Endothelial cell of umbilical vein (primary cell): Measurements from ENCODE around the gene SLC25A21. TPM values are rescaled to one million over a fixed set of nuclear protein-coding genes. Genes with fewer than 3 reads are reported as not detected.

Experiments
- BruUV-seq: library from RNA; stranded (reverse); fragments of 400-500 nt; replicated peaks from 2 replicates; lab custom pipeline; 2021; lab: Mats Ljungman, UMichigan
- CTCF ChIA-PET: fragments of 300-600, 350-600 bp; sonication (Branson Sonifier 250); formaldehyde crosslinking; loops from one replicate; lab custom pipeline; 2021; ENCODE audit warnings: antibody characterized with exemption, inconsistent platforms; lab: Charles Lee
- POLR2A ChIA-PET: fragments of 300-600, 350-600 bp; sonication (Branson Sonifier 250); formaldehyde crosslinking; loops from one replicate; lab custom pipeline; 2021; ENCODE audit warnings: antibody characterized with exemption, inconsistent platforms; lab: Charles Lee
- DNase-seq: peaks from one replicate; pipeline ENCODE4 v3.0.0-alpha.2; 2011; ENCODE audit warnings: low read depth, low spot score
- FAIRE-seq: peaks from 2 replicates; lab custom pipeline; 2011; peaks lifted over from hg19 to GRCh38; lab: Jason Lieb, UNC
- H2AFZ ChIP-seq: 2 replicates; pipeline ENCODE4 v1.6.0; 2012; ENCODE audit warnings: low read depth, low read length, control low read depth, inconsistent platforms
- H3K27ac ChIP-seq: 2 replicates; pipeline ENCODE4 v1.5.1; 2011; ENCODE audit warnings: low read depth, mild to moderate bottlenecking, control low read depth, low read length, moderate library complexity; ENCODE audit not compliant: insufficient read depth
- H3K27me3 ChIP-seq, 2 experiments: 2 replicates each; pipeline versions ENCODE4 v1.6.0 to v1.6.1; 2011; ENCODE audit warnings: low read length in 2 of 2, mixed read lengths in 1 of 2; ENCODE audit not compliant: control insufficient read depth in 2 of 2, insufficient read depth in 2 of 2
- H3K36me3 ChIP-seq, 2 experiments: 2 replicates in 1 of 2; 3 replicates in 1 of 2; pipeline ENCODE4 v1.5.1; 2011; ENCODE audit warnings: low read length in 2 of 2, mild to moderate bottlenecking in 1 of 2, moderate library complexity in 1 of 2; ENCODE audit not compliant: control insufficient read depth in 2 of 2, insufficient read depth in 2 of 2; ENCODE audit errors: extremely low read depth in 1 of 2
- H3K4me1 ChIP-seq: 3 replicates; pipeline ENCODE4 v1.5.1; 2011; ENCODE audit warnings: mild to moderate bottlenecking, low read length; ENCODE audit not compliant: control insufficient read depth, insufficient read depth; ENCODE audit errors: extremely low read depth
- H3K4me2 ChIP-seq: 2 replicates; pipeline ENCODE4 v1.6.1; 2011; ENCODE audit warnings: low read length, control low read depth, mixed read lengths; ENCODE audit not compliant: insufficient read depth
- H3K4me3 ChIP-seq, 3 experiments: fragments of 200-600 bp in 1 of 3; sonication (generic), shearing (Covaris generic) in 1 of 3; replicated peaks in 1 of 3; 2 replicates each; pipeline ENCODE4 v1.5.1; 2011 to 2016; ENCODE audit warnings: control low read depth in 3 of 3, low read length in 3 of 3, mild to moderate bottlenecking in 2 of 3, inconsistent platforms in 1 of 3, low read depth in 1 of 3, moderate library complexity in 1 of 3; ENCODE audit not compliant: insufficient read depth in 1 of 3
- H3K79me2 ChIP-seq: 2 replicates; pipeline ENCODE4 v1.6.0; 2012; ENCODE audit warnings: low read length, inconsistent platforms; ENCODE audit not compliant: control insufficient read depth, insufficient read depth
- H3K9ac ChIP-seq: replicated peaks from 2 replicates; pipeline ENCODE3; 2011; ENCODE audit warnings: low read length, control low read depth; ENCODE audit not compliant: insufficient read depth; ENCODE audit errors: extremely low read depth
- H3K9me1 ChIP-seq: replicated peaks from 3 replicates; pipeline ENCODE4 v1.6.0; 2011; ENCODE audit warnings: mild to moderate bottlenecking, low read length; ENCODE audit not compliant: control insufficient read depth, insufficient read depth; ENCODE audit errors: extremely low read depth
- H3K9me3 ChIP-seq: replicated peaks from 2 replicates; pipeline ENCODE4 v1.5.1; 2012; ENCODE audit warnings: low read length, inconsistent platforms; ENCODE audit not compliant: control insufficient read depth, insufficient read depth
- H4K20me1 ChIP-seq: replicated peaks from 2 replicates; pipeline ENCODE3; 2011; ENCODE audit warnings: mild to moderate bottlenecking, low read length; ENCODE audit not compliant: control insufficient read depth, insufficient read depth; ENCODE audit errors: extremely low read depth
- EZH2 ChIP-seq: IDR thresholded peaks from 2 replicates; pipeline ENCODE4 v1.6.1; 2012; ENCODE audit warnings: borderline replicate concordance, low read depth, mild to moderate bottlenecking, moderate library complexity, low read length, inconsistent platforms; ENCODE audit not compliant: severe bottlenecking
- FOS ChIP-seq: IDR thresholded peaks from 2 replicates; pipeline ENCODE4 v1.6.1; 2011; ENCODE audit warnings: mild to moderate bottlenecking, low read length, moderate library complexity, borderline replicate concordance; ENCODE audit not compliant: insufficient read depth
- GATA2 ChIP-seq: IDR thresholded peaks from 2 replicates; pipeline ENCODE4 v1.7.0; 2011; ENCODE audit warnings: low read depth, mild to moderate bottlenecking, moderate library complexity, mixed read lengths, low read length; ENCODE audit not compliant: insufficient read length, insufficient read depth
- JUN ChIP-seq: IDR thresholded peaks from 2 replicates; pipeline ENCODE4 v1.6.1; 2011; ENCODE audit warnings: borderline replicate concordance, low read depth; ENCODE audit not compliant: insufficient read length, insufficient read depth
- MAX ChIP-seq: IDR thresholded peaks from 2 replicates; pipeline ENCODE4 v1.6.1; 2011; ENCODE audit not compliant: insufficient read depth, insufficient read length
- MYC ChIP-seq: IDR thresholded peaks from one replicate; pipeline ENCODE4 v1.6.1; 2011; ENCODE audit warnings: mild to moderate bottlenecking, low read depth, low read length
- POLR2A ChIP-seq: IDR thresholded peaks from 2 replicates; pipeline ENCODE4 v1.6.1; 2012; ENCODE audit warnings: low read depth, mild to moderate bottlenecking, control low read depth, low read length
- POLR2AphosphoS5 ChIP-seq: IDR thresholded peaks from 2 replicates; pipeline ENCODE4 v1.6.1; 2012; ENCODE audit warnings: low read depth, mild to moderate bottlenecking, control low read depth, low read length, moderate library complexity; ENCODE audit not compliant: insufficient read depth
- dilution Hi-C: fragments of 300-500 bp; cut with MboI; formaldehyde crosslinking; loops from one replicate; pipeline ENCODE4 v1.15.0; 2019; ENCODE audit warnings: low sequenced_read_pairs; ENCODE audit not compliant: extremely low pct_ligation_motif_present
- intact Hi-C: fragments of 100-400 bp; cut with micrococcal nuclease; formaldehyde crosslinking; loops from one replicate; pipeline ENCODE4 v1.10.0; 2022
- polyA plus RNA-seq, 4 experiments: library from polyadenylated mRNA; depleted of rRNA in 3 of 4; stranded (reverse) in 3 of 4; unstranded in 1 of 4; fragments of >200 nt; gene quantifications; 2 replicates each; pipeline versions ENCODE4 v1.2.1 to v1.2.3, GENCODE V29; 2011 to 2012; ENCODE audit warnings: missing spikeins in 1 of 4
- total RNA-seq: library from RNA; stranded (reverse); gene quantifications from 2 replicates; pipeline ENCODE4 v1.2.3, GENCODE V29; 2021
- TF ChIP-seq, protein P1 (sequence below), 2 donors: IDR thresholded peaks; 1 replicate in 1 of 2; 2 replicates in 1 of 2; pipeline ENCODE4 v1.5.1; 2011; ENCODE audit warnings: low read length in 2 of 2, mild to moderate bottlenecking in 2 of 2, moderate library complexity in 2 of 2, control low read depth in 1 of 2, inconsistent platforms in 1 of 2, low read depth in 1 of 2; ENCODE audit not compliant: insufficient read depth in 1 of 2; ENCODE audit errors: extremely low read depth in 1 of 2

SLC25A21 gene
- total and polyA plus RNA-seq, 2 donors (not counting 3 experiments of a cell fraction or from before 2014, with no cell fraction given), result 0.98 to 1.4 TPM

GRCh38 chr14:37202812-37203211 is 30.4 kb upstream of the SLC25A21 start:
- BruUV-seq, result no TSS peak
- peaks cover 94% of the 10 kb centered on the region for H3K79me2 ChIP-seq
- no peak overlapping the region for H3K4me3 ChIP-seq
- FAIRE-seq (no peak), DNase-seq (no peak)
- ChIA-PET CTCF (interaction anchor here (0.7 to 4.0 kb wide), 4 partner anchors 9 to 649 kb away, joined by 3 to 28 read pairs (median 5); no protein-coding TSS in a partner anchor), POLR2A (no interaction called here)
- peaks cover 6% of the 10 kb centered on the region for H3K9me3 ChIP-seq
- TF ChIP-seq POLR2AphosphoS5, result no peak
- H3K27ac ChIP-seq, result peak overlapping the region; percentile 22
- no peaks in the 10 kb centered on the region for H3K9me1 ChIP-seq
- H3K9ac ChIP-seq, result no peak overlapping the region
- H3K4me2 ChIP-seq, result peak overlapping the region; percentile 42
- H3K27me3 ChIP-seq, result no peaks in the 10 kb centered on the region
- intact Hi-C loops (no loop called here), dilution Hi-C loops (no loop called here)
- H4K20me1 ChIP-seq, result peaks cover 3% of the 10 kb centered on the region
- H2AFZ ChIP-seq, result no peak overlapping the region
- H3K36me3 ChIP-seq, result no peaks in the 10 kb centered on the region
- H3K4me1 ChIP-seq, result peaks cover 32% of the 10 kb centered on the region

GRCh38 chr14:37202265-37202664 is 29.9 kb upstream of the SLC25A21 start:
- CTCF ChIA-PET, result interaction anchor here (0.7 to 4.0 kb wide), 4 partner anchors 9 to 52 kb away, joined by 3 to 28 read pairs (median 5); no protein-coding TSS in a partner anchor

More at GRCh38 chr14:37202265-37202664, 29.9 kb upstream of the SLC25A21 start:
- no TSS peak for BruUV-seq
- Histone ChIP-seq H3K36me3 (no peaks in the 10 kb centered on the region), H3K79me2 (peaks cover 93% of the 10 kb centered on the region), H3K4me1 (peaks cover 34% of the 10 kb centered on the region), H3K27ac (peak overlapping the region; percentile 22), H4K20me1 (peaks cover 3% of the 10 kb centered on the region), H3K9me3 (peaks cover 6% of the 10 kb centered on the region), H3K27me3 (no peaks in the 10 kb centered on the region), H3K9ac (no peak overlapping the region), H3K4me3 (no peak overlapping the region), H3K4me2 (peak overlapping the region; percentile 42), H3K9me1 (no peaks in the 10 kb centered on the region), H2AFZ (no peak overlapping the region)
- POLR2A ChIA-PET, result no interaction called here
- intact Hi-C loops, result no loop called here
- DNase-seq (peak; percentile 36), FAIRE-seq (no peak)
- TF ChIP-seq POLR2A (no peak), EZH2 (no peak), GATA2 (no peak), JUN (no peak), MAX (no peak), POLR2AphosphoS5 (no peak), FOS (no peak), MYC (no peak)
- TF ChIP-seq, protein P1, sequence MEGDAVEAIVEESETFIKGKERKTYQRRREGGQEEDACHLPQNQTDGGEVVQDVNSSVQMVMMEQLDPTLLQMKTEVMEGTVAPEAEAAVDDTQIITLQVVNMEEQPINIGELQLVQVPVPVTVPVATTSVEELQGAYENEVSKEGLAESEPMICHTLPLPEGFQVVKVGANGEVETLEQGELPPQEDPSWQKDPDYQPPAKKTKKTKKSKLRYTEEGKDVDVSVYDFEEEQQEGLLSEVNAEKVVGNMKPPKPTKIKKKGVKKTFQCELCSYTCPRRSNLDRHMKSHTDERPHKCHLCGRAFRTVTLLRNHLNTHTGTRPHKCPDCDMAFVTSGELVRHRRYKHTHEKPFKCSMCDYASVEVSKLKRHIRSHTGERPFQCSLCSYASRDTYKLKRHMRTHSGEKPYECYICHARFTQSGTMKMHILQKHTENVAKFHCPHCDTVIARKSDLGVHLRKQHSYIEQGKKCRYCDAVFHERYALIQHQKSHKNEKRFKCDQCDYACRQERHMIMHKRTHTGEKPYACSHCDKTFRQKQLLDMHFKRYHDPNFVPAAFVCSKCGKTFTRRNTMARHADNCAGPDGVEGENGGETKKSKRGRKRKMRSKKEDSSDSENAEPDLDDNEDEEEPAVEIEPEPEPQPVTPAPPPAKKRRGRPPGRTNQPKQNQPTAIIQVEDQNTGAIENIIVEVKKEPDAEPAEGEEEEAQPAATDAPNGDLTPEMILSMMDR (IDR thresholded peaks at IDR 0.05; ENCODE audit: extremely low read depth in 1 of 2, insufficient read depth in 1 of 2, low read depth in 1 of 2, low read length in 2 of 2), result no peak
- dilution Hi-C loops, result no loop called here
